ENCODE results near the gene ZNF750.

ZNF750 gene

GRCh38 chr17:82813299-82814051 lies 26.3 kb downstream of the ZNF750 start:
- no peak for DNase-seq (ENCODE audit: low read depth in 1 of 2, low spot score in 1 of 2)

GRCh38 chr17:82812601-82813000 lies 27.2 kb downstream of the ZNF750 start:
- no peak for DNase-seq (ENCODE audit: low read depth in 1 of 2, low spot score in 1 of 2)

- DNase-seq (ENCODE audit: low read depth in 1 of 2, low spot score in 1 of 2), result no peak
These were observed 27.8 kb downstream of the ZNF750 start for GRCh38 chr17:82812058-82812457.

GRCh38 chr17:82810644-82811430 lies 29.0 kb downstream of the ZNF750 start:
- no peak for DNase-seq (ENCODE audit: low read depth in 1 of 2, low spot score in 1 of 2)

GRCh38 chr17:82808921-82809905 lies 30.6 kb downstream of the ZNF750 start:
- DNase-seq (ENCODE audit: low read depth in 1 of 2, low spot score in 1 of 2), result no peak

GRCh38 chr17:82808006-82808405 lies 31.8 kb downstream of the ZNF750 start:
- DNase-seq (ENCODE audit: low read depth in 1 of 2, low spot score in 1 of 2), result no peak

GRCh38 chr17:82807562-82807961 lies 32.3 kb downstream of the ZNF750 start:
- DNase-seq (ENCODE audit: low read depth in 1 of 2, low spot score in 1 of 2), result no peak

- no peak for DNase-seq (ENCODE audit: low read depth in 1 of 2, low spot score in 1 of 2)
These were observed 32.7 kb downstream of the ZNF750 start for GRCh38 chr17:82807101-82807500.

- DNase-seq (ENCODE audit: low read depth in 1 of 2, low spot score in 1 of 2), result no peak
These were observed 33.2 kb downstream of the ZNF750 start for GRCh38 chr17:82806645-82807044.

- DNase-seq (ENCODE audit: low read depth in 1 of 2, low spot score in 1 of 2), result no peak
These were observed 34.0 kb downstream of the ZNF750 start for GRCh38 chr17:82805823-82806222.

- DNase-seq (ENCODE audit: low read depth in 1 of 2, low spot score in 1 of 2), result no peak
These were observed 34.6 kb downstream of the ZNF750 start for GRCh38 chr17:82805254-82805653.

GRCh38 chr17:82804442-82805191 lies 35.2 kb downstream of the ZNF750 start:
- DNase-seq (ENCODE audit: low read depth in 1 of 2, low spot score in 1 of 2), result no peak

GRCh38 chr17:82803606-82804005 lies 36.2 kb downstream of the ZNF750 start:
- no peak for DNase-seq (ENCODE audit: low read depth in 1 of 2, low spot score in 1 of 2)

- no peak for DNase-seq (ENCODE audit: low read depth in 1 of 2, low spot score in 1 of 2)
These were observed 36.6 kb downstream of the ZNF750 start for GRCh38 chr17:82803185-82803584.

- DNase-seq (ENCODE audit: low read depth in 1 of 2, low spot score in 1 of 2), result no peak
These were observed 37.6 kb downstream of the ZNF750 start for GRCh38 chr17:82802075-82802780.

GRCh38 chr17:82801377-82801970 lies 38.3 kb downstream of the ZNF750 start:
- no peak for DNase-seq (ENCODE audit: low read depth in 1 of 2, low spot score in 1 of 2)

GRCh38 chr17:82800885-82801284 lies 38.9 kb downstream of the ZNF750 start:
- DNase-seq (ENCODE audit: low read depth in 1 of 2, low spot score in 1 of 2), result no peak

GRCh38 chr17:82799591-82799990 lies 40.2 kb downstream of the ZNF750 start:
- DNase-seq (ENCODE audit: low read depth in 1 of 2, low spot score in 1 of 2), result no peak

- no peak for DNase-seq (ENCODE audit: low read depth in 1 of 2, low spot score in 1 of 2)
These were observed 41.1 kb downstream of the ZNF750 start for GRCh38 chr17:82798752-82799151.

- no peak for DNase-seq (ENCODE audit: low read depth in 1 of 2, low spot score in 1 of 2)
These were observed 42.8 kb downstream of the ZNF750 start for GRCh38 chr17:82797061-82797460.

Measured in activated T-helper 1 cell treated with anti-CD3 and anti-CD28 coated beads, Interleukin-2, amount 50 U/mL, for 16 hours (primary cell).